Endothelial cell of umbilical vein (primary cell): ENCODE measurements around the gene FHIT. TPM values are rescaled to one million over a fixed set of nuclear protein-coding genes. Genes with fewer than 3 reads are reported as not detected.

Source experiments
- BruUV-seq: library from RNA; stranded (reverse); fragments of 400-500 nt; replicated peaks from 2 replicates; lab custom pipeline; 2021; lab: Mats Ljungman, UMichigan
- CTCF ChIA-PET: fragments of 300-600, 350-600 bp; sonication (Branson Sonifier 250); formaldehyde crosslinking; loops from one replicate; lab custom pipeline; 2021; ENCODE audit warnings: antibody characterized with exemption, inconsistent platforms; lab: Charles Lee
- POLR2A ChIA-PET: fragments of 300-600, 350-600 bp; sonication (Branson Sonifier 250); formaldehyde crosslinking; loops from one replicate; lab custom pipeline; 2021; ENCODE audit warnings: antibody characterized with exemption, inconsistent platforms; lab: Charles Lee
- DNase-seq: peaks from one replicate; pipeline ENCODE4 v3.0.0-alpha.2; 2011; ENCODE audit warnings: low read depth, low spot score
- FAIRE-seq: peaks from 2 replicates; lab custom pipeline; 2011; peaks lifted over from hg19 to GRCh38; lab: Jason Lieb, UNC
- H2AFZ ChIP-seq: 2 replicates; pipeline ENCODE4 v1.6.0; 2012; ENCODE audit warnings: low read depth, low read length, control low read depth, inconsistent platforms
- H3K27ac ChIP-seq: 2 replicates; pipeline ENCODE4 v1.5.1; 2011; ENCODE audit warnings: low read depth, mild to moderate bottlenecking, control low read depth, low read length, moderate library complexity; ENCODE audit not compliant: insufficient read depth
- H3K27me3 ChIP-seq, 2 experiments: 2 replicates each; pipeline versions ENCODE4 v1.6.0 to v1.6.1; 2011; ENCODE audit warnings: low read length in 2 of 2, mixed read lengths in 1 of 2; ENCODE audit not compliant: control insufficient read depth in 2 of 2, insufficient read depth in 2 of 2
- H3K36me3 ChIP-seq, 2 experiments: 2 replicates in 1 of 2; 3 replicates in 1 of 2; pipeline ENCODE4 v1.5.1; 2011; ENCODE audit warnings: low read length in 2 of 2, mild to moderate bottlenecking in 1 of 2, moderate library complexity in 1 of 2; ENCODE audit not compliant: control insufficient read depth in 2 of 2, insufficient read depth in 2 of 2; ENCODE audit errors: extremely low read depth in 1 of 2
- H3K4me1 ChIP-seq: 3 replicates; pipeline ENCODE4 v1.5.1; 2011; ENCODE audit warnings: mild to moderate bottlenecking, low read length; ENCODE audit not compliant: control insufficient read depth, insufficient read depth; ENCODE audit errors: extremely low read depth
- H3K4me2 ChIP-seq: 2 replicates; pipeline ENCODE4 v1.6.1; 2011; ENCODE audit warnings: low read length, control low read depth, mixed read lengths; ENCODE audit not compliant: insufficient read depth
- H3K4me3 ChIP-seq, 3 experiments: fragments of 200-600 bp in 1 of 3; sonication (generic), shearing (Covaris generic) in 1 of 3; replicated peaks in 1 of 3; 2 replicates each; pipeline ENCODE4 v1.5.1; 2011 to 2016; ENCODE audit warnings: control low read depth in 3 of 3, low read length in 3 of 3, mild to moderate bottlenecking in 2 of 3, inconsistent platforms in 1 of 3, low read depth in 1 of 3, moderate library complexity in 1 of 3; ENCODE audit not compliant: insufficient read depth in 1 of 3
- H3K79me2 ChIP-seq: 2 replicates; pipeline ENCODE4 v1.6.0; 2012; ENCODE audit warnings: low read length, inconsistent platforms; ENCODE audit not compliant: control insufficient read depth, insufficient read depth
- H3K9ac ChIP-seq: replicated peaks from 2 replicates; pipeline ENCODE3; 2011; ENCODE audit warnings: low read length, control low read depth; ENCODE audit not compliant: insufficient read depth; ENCODE audit errors: extremely low read depth
- H3K9me1 ChIP-seq: replicated peaks from 3 replicates; pipeline ENCODE4 v1.6.0; 2011; ENCODE audit warnings: mild to moderate bottlenecking, low read length; ENCODE audit not compliant: control insufficient read depth, insufficient read depth; ENCODE audit errors: extremely low read depth
- H3K9me3 ChIP-seq: replicated peaks from 2 replicates; pipeline ENCODE4 v1.5.1; 2012; ENCODE audit warnings: low read length, inconsistent platforms; ENCODE audit not compliant: control insufficient read depth, insufficient read depth
- H4K20me1 ChIP-seq: replicated peaks from 2 replicates; pipeline ENCODE3; 2011; ENCODE audit warnings: mild to moderate bottlenecking, low read length; ENCODE audit not compliant: control insufficient read depth, insufficient read depth; ENCODE audit errors: extremely low read depth
- EZH2 ChIP-seq: IDR thresholded peaks from 2 replicates; pipeline ENCODE4 v1.6.1; 2012; ENCODE audit warnings: borderline replicate concordance, low read depth, mild to moderate bottlenecking, moderate library complexity, low read length, inconsistent platforms; ENCODE audit not compliant: severe bottlenecking
- FOS ChIP-seq: IDR thresholded peaks from 2 replicates; pipeline ENCODE4 v1.6.1; 2011; ENCODE audit warnings: mild to moderate bottlenecking, low read length, moderate library complexity, borderline replicate concordance; ENCODE audit not compliant: insufficient read depth
- GATA2 ChIP-seq: IDR thresholded peaks from 2 replicates; pipeline ENCODE4 v1.7.0; 2011; ENCODE audit warnings: low read depth, mild to moderate bottlenecking, moderate library complexity, mixed read lengths, low read length; ENCODE audit not compliant: insufficient read length, insufficient read depth
- JUN ChIP-seq: IDR thresholded peaks from 2 replicates; pipeline ENCODE4 v1.6.1; 2011; ENCODE audit warnings: borderline replicate concordance, low read depth; ENCODE audit not compliant: insufficient read length, insufficient read depth
- MYC ChIP-seq: IDR thresholded peaks from one replicate; pipeline ENCODE4 v1.6.1; 2011; ENCODE audit warnings: mild to moderate bottlenecking, low read depth, low read length
- POLR2A ChIP-seq: IDR thresholded peaks from 2 replicates; pipeline ENCODE4 v1.6.1; 2012; ENCODE audit warnings: low read depth, mild to moderate bottlenecking, control low read depth, low read length
- POLR2AphosphoS5 ChIP-seq: IDR thresholded peaks from 2 replicates; pipeline ENCODE4 v1.6.1; 2012; ENCODE audit warnings: low read depth, mild to moderate bottlenecking, control low read depth, low read length, moderate library complexity; ENCODE audit not compliant: insufficient read depth
- dilution Hi-C: fragments of 300-500 bp; cut with MboI; formaldehyde crosslinking; loops from one replicate; pipeline ENCODE4 v1.15.0; 2019; ENCODE audit warnings: low sequenced_read_pairs; ENCODE audit not compliant: extremely low pct_ligation_motif_present
- intact Hi-C: fragments of 100-400 bp; cut with micrococcal nuclease; formaldehyde crosslinking; loops from one replicate; pipeline ENCODE4 v1.10.0; 2022
- polyA plus RNA-seq, 4 experiments: library from polyadenylated mRNA; depleted of rRNA in 3 of 4; stranded (reverse) in 3 of 4; unstranded in 1 of 4; fragments of >200 nt; gene quantifications; 2 replicates each; pipeline versions ENCODE4 v1.2.1 to v1.2.3, GENCODE V29; 2011 to 2012; ENCODE audit warnings: missing spikeins in 1 of 4
- total RNA-seq: library from RNA; stranded (reverse); gene quantifications from 2 replicates; pipeline ENCODE4 v1.2.3, GENCODE V29; 2021
- TF ChIP-seq, protein P1 (sequence below): IDR thresholded peaks from 2 replicates; pipeline ENCODE4 v1.6.1; 2011; ENCODE audit not compliant: insufficient read depth, insufficient read length
- TF ChIP-seq, protein P2 (sequence below), 2 donors: IDR thresholded peaks; 1 replicate in 1 of 2; 2 replicates in 1 of 2; pipeline ENCODE4 v1.5.1; 2011; ENCODE audit warnings: low read length in 2 of 2, mild to moderate bottlenecking in 2 of 2, moderate library complexity in 2 of 2, control low read depth in 1 of 2, inconsistent platforms in 1 of 2, low read depth in 1 of 2; ENCODE audit not compliant: insufficient read depth in 1 of 2; ENCODE audit errors: extremely low read depth in 1 of 2

FHIT gene
- total and polyA plus RNA-seq, 2 donors (not counting 3 experiments of a cell fraction or from before 2014, with no cell fraction given) = 0.47 to 2.2 TPM

DNA sequence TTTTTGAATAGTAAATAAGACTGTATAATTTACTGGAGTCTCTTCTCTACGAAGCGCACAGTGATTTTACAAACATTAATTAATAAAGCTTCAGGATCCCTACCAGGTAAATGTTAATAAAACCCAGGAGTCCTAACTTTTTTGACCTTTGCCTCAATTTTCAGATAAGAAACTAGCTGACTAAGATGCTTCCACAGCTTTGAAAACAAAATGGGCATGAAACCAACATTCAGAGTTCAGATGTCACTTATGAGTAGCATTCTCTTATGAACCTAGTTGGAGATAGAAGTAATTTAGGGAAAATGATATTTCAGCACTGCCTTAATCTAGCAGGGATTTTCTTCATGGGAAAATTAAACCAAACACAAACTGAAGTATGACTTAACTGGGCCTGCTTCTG lies 13.0 kb upstream of the FHIT start:
- dilution Hi-C loops = no loop called here
- FAIRE-seq = no peak
- POLR2A ChIA-PET = no interaction called here

DNA sequence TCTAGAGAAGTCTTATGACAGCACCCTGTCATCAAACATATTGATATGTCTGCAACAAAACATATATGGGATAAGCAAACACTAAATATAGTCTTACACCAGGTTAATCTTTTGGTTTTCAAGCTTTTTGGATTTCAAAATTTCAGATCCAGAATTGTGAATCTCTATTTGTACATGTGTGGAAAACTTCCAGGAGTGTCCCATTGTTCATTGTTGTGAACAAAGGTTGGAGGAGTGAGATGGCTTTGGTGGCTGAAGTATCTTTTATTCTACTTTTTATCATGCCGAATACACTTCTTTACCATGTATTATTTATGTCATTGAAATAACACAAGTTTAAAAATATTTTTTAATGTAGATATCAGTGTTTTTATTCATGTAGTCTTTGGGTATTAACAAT lies 5.9 kb upstream of the FHIT start:
- intact Hi-C loops (loop anchor here (10.0 kb wide), 2 partner anchors 928 to 1348 kb away; no protein-coding TSS in a partner anchor), dilution Hi-C loops (no loop called here)
- Histone ChIP-seq H3K27ac (no peak overlapping the region), H3K79me2 (no peaks in the 10 kb centered on the region), H3K9ac (no peak overlapping the region), H3K4me1 (peaks cover 14% of the 10 kb centered on the region), H3K4me2 (no peak overlapping the region), H3K9me1 (no peaks in the 10 kb centered on the region), H3K9me3 (no peaks in the 10 kb centered on the region), H3K36me3 (no peaks in the 10 kb centered on the region), H4K20me1 (no peaks in the 10 kb centered on the region), H3K27me3 (no peaks in the 10 kb centered on the region), H3K4me3 (no peak overlapping the region), H2AFZ (no peak overlapping the region)
- TF ChIP-seq POLR2A (no peak), EZH2 (no peak), JUN (no peak), POLR2AphosphoS5 (no peak), MYC (no peak), GATA2 (no peak), FOS (no peak)
- TF ChIP-seq, protein P1, sequence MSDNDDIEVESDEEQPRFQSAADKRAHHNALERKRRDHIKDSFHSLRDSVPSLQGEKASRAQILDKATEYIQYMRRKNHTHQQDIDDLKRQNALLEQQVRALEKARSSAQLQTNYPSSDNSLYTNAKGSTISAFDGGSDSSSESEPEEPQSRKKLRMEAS = no peak
- TF ChIP-seq, protein P2, sequence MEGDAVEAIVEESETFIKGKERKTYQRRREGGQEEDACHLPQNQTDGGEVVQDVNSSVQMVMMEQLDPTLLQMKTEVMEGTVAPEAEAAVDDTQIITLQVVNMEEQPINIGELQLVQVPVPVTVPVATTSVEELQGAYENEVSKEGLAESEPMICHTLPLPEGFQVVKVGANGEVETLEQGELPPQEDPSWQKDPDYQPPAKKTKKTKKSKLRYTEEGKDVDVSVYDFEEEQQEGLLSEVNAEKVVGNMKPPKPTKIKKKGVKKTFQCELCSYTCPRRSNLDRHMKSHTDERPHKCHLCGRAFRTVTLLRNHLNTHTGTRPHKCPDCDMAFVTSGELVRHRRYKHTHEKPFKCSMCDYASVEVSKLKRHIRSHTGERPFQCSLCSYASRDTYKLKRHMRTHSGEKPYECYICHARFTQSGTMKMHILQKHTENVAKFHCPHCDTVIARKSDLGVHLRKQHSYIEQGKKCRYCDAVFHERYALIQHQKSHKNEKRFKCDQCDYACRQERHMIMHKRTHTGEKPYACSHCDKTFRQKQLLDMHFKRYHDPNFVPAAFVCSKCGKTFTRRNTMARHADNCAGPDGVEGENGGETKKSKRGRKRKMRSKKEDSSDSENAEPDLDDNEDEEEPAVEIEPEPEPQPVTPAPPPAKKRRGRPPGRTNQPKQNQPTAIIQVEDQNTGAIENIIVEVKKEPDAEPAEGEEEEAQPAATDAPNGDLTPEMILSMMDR (IDR thresholded peaks at IDR 0.05; ENCODE audit: extremely low read depth in 1 of 2, insufficient read depth in 1 of 2, low read depth in 1 of 2, low read length in 2 of 2) = no peak
- FAIRE-seq (no peak), DNase-seq (no peak)
- POLR2A ChIA-PET = no interaction called here
- no TSS peak for BruUV-seq
- CTCF ChIA-PET = no interaction called here

More for the DNA sequence above, 13.0 kb upstream of the FHIT start:
- intact Hi-C loops = no loop called here
- no peak overlapping the region for H2AFZ ChIP-seq
- no peak overlapping the region for H3K4me2 ChIP-seq
- no peaks in the 10 kb centered on the region for H3K36me3 ChIP-seq
- no peak for DNase-seq
- H3K9ac ChIP-seq = no peak overlapping the region
- H3K4me3 ChIP-seq = no peak overlapping the region
- no TSS peak for BruUV-seq
- H3K9me3 ChIP-seq = no peaks in the 10 kb centered on the region
- no peak for TF ChIP-seq MYC
- TF ChIP-seq FOS = no peak
- TF ChIP-seq, protein P2 (IDR thresholded peaks at IDR 0.05; ENCODE audit: extremely low read depth in 1 of 2, insufficient read depth in 1 of 2, low read depth in 1 of 2, low read length in 2 of 2) = no peak
- TF ChIP-seq, protein P1 = no peak
- no peak for TF ChIP-seq GATA2
- no peak overlapping the region for H3K27ac ChIP-seq
- CTCF ChIA-PET = no interaction called here
- no peaks in the 10 kb centered on the region for H3K79me2 ChIP-seq
- no peaks in the 10 kb centered on the region for H3K9me1 ChIP-seq
- no peaks in the 10 kb centered on the region for H3K4me1 ChIP-seq
- no peaks in the 10 kb centered on the region for H3K27me3 ChIP-seq
- H4K20me1 ChIP-seq = no peaks in the 10 kb centered on the region
